GM21390 (cell line): ENCODE results near the gene LMAN2L.

Experiments used
- ATAC-seq: cut with Tn5 transposase; IDR thresholded peaks from one replicate; pipeline ENCODE4 v1.9.1; 2021; ENCODE audit not compliant: unreplicated experiment

Gene LMAN2L

GRCh38 chr2:96703021-96703751, 36.7 kb downstream of the LMAN2L start:
- no peak for ATAC-seq

DNA sequence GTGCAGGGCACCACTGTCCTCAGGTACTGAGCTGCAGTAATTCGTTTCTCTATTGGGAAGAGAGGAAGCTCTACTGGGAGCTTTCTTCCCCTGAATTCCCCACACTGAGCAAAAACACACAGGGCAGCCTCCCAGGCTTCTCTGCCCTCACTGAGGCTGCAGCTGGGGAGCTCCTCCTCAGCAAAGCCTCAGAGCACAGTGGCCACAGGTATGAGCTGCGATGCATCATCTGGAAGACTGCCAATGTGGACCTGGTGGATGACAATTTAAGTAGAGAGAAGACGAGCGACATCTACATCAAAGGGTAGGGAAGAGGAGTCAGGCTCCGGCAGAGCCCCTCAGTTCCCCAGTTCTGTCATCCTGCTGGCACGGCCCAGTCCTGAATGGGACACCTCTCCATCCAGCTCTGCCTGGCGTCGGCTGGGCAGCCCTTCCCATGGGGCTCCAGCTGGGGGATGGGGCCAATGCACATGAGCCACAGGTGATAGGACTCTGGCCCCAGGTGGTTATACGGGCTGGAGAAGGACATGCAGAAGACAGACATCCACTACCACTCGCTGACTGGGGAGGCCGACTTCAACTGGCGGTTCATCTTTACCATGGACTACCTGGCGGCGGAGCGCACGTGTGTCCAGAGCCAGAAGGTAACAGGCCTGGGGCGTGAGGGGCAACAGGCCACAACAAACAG, 37.6 kb downstream of the LMAN2L start:
- no peak for ATAC-seq

DNA sequence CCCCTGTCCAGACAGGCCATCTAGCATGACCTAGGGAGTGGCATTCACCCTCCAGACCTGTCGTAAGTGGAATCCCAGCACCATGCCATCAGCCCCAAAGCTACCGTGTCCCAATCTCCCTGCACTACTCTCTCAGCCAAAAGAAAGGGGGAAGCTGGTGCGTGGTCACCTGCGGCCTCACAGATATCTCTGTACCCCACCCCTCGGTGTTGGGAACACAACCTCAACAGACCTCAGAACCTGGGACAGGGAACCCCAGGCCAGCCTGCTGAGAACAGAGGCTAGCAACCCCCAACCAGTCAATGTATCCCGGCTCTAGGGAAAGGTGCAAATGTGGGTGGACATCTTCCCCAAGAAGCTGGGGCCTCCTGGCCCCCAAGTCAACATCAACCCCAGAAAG, 38.2 kb downstream of the LMAN2L start:
- no peak for ATAC-seq

- no peak for ATAC-seq
Observed at GRCh38 chr2:96700086-96700485, 39.8 kb downstream of the LMAN2L start.

- no peak for ATAC-seq
Observed at GRCh38 chr2:96699621-96700020, 40.2 kb downstream of the LMAN2L start.

GRCh38 chr2:96699021-96699420, 40.8 kb downstream of the LMAN2L start:
- ATAC-seq = no peak

DNA sequence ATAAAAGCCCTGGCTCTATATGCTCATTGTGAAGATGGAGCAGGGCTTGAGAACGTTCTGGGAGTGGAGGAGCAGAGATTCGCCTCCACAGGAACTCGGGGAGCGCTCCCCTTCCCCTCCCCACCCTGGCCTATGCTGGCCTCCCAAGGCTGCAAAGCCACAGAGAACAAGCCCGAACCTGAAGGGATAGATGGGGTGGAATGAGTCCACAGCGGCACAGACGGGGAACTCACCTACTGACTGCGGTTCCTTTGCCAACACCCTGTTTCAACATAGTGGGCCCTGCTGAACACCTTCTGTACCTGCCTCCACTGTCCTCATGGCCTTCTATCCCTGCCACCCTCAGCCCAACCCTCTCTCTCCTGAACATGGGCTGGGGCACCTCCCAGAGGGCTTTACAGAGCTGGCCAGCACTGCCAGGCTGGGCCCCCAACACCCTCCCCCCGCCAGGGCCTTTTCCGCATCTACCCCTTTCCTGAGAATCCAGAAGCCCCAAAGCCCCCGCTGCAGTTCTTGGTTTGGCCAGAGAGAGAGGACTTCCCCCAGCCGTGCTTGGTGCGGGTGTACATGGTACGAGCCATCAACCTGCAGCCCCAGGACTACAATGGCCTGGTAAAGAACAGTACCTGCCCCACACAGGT, 41.5 kb downstream of the LMAN2L start:
- ATAC-seq = no peak

GRCh38 chr2:96697476-96697875, 42.4 kb downstream of the LMAN2L start:
- no peak for ATAC-seq

DNA sequence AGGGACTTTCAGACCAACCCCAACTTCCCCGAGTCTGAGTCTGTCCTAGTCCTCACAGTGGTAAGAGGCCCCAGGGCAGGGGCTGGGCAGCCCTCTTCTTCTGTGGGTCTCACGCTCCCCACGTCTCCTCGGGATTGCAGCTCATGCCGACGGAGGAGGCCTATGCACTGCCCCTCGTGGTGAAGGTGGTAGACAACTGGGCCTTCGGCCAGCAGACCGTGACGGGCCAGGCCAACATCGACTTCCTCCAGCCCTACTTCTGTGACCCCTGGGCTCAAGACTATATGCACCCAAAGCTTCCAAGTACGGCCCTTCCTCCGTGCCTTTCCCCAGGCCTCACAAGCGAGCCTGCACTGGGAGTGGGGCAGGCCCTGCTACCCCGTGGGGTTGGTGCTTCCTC, 44.3 kb downstream of the LMAN2L start:
- no peak for ATAC-seq

GRCh38 chr2:96694816-96695455, 44.9 kb downstream of the LMAN2L start:
- no peak for ATAC-seq

DNA sequence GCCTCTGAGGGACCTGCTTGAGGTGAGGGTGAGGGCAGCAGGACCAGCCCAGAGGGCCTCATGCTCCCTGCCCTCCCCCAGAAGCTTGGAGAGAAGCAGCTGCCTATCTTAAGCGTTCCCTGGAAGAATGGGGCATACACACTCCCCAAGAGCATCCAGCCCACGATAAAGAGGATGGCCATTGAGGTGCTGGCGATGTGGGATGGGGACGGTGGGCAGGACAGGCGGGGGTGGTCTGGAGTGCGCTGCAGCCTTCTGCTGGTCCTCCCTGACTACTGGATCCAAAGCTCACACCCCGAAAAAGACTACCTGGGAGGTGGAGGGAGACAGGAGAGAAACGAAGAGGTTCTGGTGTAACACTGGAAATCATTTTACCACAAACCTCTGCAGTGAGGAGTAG, 45.6 kb downstream of the LMAN2L start:
- ATAC-seq = no peak

- ATAC-seq = no peak
Observed at GRCh38 chr2:96693286-96694200, 46.3 kb downstream of the LMAN2L start.

GRCh38 chr2:96692094-96692971, 47.5 kb downstream of the LMAN2L start:
- ATAC-seq = no peak

- no peak for ATAC-seq
Observed at GRCh38 chr2:96691022-96691612, 48.7 kb downstream of the LMAN2L start.

DNA sequence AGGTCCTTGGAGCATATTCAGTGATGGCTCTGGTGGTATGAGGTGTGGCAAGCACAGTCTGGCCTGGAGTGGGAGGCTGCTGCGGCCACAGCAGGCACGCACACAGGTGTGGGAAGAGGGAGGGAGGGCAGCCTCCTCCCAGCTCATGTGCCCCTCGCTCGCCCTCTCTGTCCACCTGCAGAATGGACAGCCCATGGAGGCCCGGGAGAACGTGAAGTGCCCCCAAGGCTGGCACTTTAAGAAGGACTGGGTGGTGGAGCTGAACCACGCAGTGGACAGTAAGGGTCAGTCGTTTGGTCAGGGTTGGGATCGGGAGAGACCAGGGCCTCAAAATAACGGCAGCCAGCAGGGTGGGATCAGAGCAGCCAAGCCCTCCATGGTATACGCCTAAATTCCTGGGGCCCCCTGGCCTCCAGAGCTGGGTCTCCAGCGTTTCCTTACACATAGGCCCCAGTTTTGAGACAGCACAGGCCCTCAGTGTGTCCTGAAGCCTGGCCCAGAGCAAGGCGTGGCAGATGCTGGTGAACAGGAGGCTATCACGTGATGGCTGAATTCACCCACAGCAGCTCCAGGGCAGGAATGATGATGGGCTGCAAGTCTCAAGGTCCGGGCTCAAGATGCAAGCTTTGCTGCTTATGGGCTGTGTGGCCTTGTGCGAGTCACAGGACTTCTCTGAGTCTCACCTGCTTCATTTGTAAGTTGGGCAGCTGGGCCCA, 49.4 kb downstream of the LMAN2L start:
- ATAC-seq = no peak

DNA sequence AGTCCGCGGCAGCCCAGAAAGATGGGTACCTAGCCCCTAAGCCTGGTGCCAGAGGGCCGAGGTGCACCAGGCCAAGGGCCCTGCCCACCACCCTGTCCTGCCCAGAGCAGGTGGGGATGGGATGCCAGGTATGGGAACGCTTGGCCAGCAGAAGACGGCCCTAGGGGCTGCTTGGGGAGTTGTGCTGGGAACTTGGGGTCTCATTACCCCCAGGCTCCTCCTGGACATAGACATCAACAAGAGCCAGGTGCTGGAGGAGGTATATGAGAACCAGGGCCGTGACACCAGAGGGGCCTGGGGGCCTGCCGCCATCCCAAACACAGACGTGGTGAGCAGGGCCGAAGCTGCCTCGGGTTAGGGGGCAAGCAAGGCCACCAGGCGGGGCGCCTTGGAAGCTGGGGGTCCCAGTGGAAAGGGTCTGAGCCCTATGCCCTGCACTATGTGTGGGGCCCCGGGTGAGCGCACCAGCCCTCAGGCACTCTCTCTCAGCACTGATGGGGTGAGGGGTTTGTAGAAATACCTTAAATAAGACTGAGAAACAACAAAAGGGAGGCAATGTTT, 50.4 kb downstream of the LMAN2L start:
- ATAC-seq = no peak

DNA sequence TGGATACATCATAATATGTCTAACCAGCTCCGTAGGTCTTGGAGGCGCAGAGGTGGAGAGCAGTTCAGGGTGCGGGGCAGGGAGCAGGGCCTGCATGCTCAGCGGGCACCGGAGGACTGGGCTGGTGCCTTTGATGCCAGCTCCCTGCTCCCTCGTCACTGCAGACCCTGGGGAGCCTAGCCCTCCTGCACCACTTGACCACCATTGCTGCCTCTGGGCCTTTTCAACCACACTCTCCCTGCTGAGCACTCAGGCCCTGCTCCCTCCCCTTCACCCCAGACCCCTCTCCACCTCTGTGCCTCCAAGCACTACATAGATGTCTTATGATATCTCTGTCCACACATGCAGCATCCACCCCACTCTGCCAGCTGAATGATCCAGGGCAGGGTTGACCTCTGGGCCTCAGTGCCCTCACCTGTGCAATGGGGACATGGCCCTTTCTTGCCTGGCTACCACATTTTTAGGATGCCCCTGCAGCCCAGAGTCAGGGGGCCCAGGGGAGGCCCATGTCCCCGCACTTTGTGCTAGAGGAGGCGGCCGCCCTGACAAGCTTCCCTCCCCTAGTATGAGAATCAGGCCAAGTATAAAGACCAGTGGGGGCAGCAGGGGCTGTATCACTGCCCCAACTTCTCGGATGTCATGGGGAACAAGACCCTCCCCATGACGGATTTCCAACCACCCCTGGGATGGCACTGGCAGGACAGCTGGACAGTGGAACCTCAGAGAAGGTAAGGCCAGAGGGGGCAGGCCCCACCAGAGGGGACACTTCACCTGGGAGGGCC, 51.0 kb downstream of the LMAN2L start:
- no peak for ATAC-seq
